Measurements from ENCODE around the gene GDF2. TPM values are rescaled to one million over a fixed set of nuclear protein-coding genes. Genes with fewer than 3 reads are reported as not detected.

The GDF2 gene
- polyA plus RNA-seq, 1 donor from 2014 or later, result not detected

- no peak overlapping the region for H3K4me2 ChIP-seq (ENCODE audit: low read length)
- no peaks in the 10 kb centered on the region for H3K79me2 ChIP-seq (replicated peaks; ENCODE audit: insufficient read depth, low read length)
- H4K20me1 ChIP-seq (ENCODE audit: insufficient read depth), result no peaks in the 10 kb centered on the region
- no peak overlapping the region for H3K27ac ChIP-seq (ENCODE audit: low read length)
- H3K36me3 ChIP-seq (ENCODE audit: insufficient read depth, low read length), result no peaks in the 10 kb centered on the region
- H3K9me2 ChIP-seq (ENCODE audit: insufficient read depth, low read length), result no peaks in the 10 kb centered on the region
- peak overlapping the region; percentile 16 for H3K9ac ChIP-seq (ENCODE audit: low read length)
- no peaks in the 10 kb centered on the region for H3K9me3 ChIP-seq (ENCODE audit: low read length)
- no peak for TF ChIP-seq MXI1 (conservative IDR thresholded peaks at IDR 0.05; ENCODE audit: poor library complexity, severe bottlenecking)
- TF ChIP-seq, protein P1, sequence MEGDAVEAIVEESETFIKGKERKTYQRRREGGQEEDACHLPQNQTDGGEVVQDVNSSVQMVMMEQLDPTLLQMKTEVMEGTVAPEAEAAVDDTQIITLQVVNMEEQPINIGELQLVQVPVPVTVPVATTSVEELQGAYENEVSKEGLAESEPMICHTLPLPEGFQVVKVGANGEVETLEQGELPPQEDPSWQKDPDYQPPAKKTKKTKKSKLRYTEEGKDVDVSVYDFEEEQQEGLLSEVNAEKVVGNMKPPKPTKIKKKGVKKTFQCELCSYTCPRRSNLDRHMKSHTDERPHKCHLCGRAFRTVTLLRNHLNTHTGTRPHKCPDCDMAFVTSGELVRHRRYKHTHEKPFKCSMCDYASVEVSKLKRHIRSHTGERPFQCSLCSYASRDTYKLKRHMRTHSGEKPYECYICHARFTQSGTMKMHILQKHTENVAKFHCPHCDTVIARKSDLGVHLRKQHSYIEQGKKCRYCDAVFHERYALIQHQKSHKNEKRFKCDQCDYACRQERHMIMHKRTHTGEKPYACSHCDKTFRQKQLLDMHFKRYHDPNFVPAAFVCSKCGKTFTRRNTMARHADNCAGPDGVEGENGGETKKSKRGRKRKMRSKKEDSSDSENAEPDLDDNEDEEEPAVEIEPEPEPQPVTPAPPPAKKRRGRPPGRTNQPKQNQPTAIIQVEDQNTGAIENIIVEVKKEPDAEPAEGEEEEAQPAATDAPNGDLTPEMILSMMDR (IDR thresholded peaks at IDR 0.05; ENCODE audit: poor library complexity, severe bottlenecking), result no peak
- TF ChIP-seq EP300 (conservative IDR thresholded peaks at IDR 0.05; ENCODE audit: poor library complexity, severe bottlenecking), result no peak
- TF ChIP-seq TAF1 (IDR thresholded peaks at IDR 0.05; ENCODE audit: low read depth), result no peak
- TF ChIP-seq, protein P2, sequence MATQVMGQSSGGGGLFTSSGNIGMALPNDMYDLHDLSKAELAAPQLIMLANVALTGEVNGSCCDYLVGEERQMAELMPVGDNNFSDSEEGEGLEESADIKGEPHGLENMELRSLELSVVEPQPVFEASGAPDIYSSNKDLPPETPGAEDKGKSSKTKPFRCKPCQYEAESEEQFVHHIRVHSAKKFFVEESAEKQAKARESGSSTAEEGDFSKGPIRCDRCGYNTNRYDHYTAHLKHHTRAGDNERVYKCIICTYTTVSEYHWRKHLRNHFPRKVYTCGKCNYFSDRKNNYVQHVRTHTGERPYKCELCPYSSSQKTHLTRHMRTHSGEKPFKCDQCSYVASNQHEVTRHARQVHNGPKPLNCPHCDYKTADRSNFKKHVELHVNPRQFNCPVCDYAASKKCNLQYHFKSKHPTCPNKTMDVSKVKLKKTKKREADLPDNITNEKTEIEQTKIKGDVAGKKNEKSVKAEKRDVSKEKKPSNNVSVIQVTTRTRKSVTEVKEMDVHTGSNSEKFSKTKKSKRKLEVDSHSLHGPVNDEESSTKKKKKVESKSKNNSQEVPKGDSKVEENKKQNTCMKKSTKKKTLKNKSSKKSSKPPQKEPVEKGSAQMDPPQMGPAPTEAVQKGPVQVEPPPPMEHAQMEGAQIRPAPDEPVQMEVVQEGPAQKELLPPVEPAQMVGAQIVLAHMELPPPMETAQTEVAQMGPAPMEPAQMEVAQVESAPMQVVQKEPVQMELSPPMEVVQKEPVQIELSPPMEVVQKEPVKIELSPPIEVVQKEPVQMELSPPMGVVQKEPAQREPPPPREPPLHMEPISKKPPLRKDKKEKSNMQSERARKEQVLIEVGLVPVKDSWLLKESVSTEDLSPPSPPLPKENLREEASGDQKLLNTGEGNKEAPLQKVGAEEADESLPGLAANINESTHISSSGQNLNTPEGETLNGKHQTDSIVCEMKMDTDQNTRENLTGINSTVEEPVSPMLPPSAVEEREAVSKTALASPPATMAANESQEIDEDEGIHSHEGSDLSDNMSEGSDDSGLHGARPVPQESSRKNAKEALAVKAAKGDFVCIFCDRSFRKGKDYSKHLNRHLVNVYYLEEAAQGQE (IDR thresholded peaks at IDR 0.05; ENCODE audit: borderline replicate concordance), result no peak
- TF ChIP-seq EZH2 (IDR thresholded peaks at IDR 0.05; ENCODE audit: borderline replicate concordance, insufficient read depth, low read length, poor library complexity, severe bottlenecking), result no peak
- no peak for TF ChIP-seq RAD21 (conservative IDR thresholded peaks at IDR 0.05)
- no peak for TF ChIP-seq POLR2AphosphoS5 (IDR thresholded peaks at IDR 0.05)
- no peak for TF ChIP-seq SMC3 (conservative IDR thresholded peaks at IDR 0.05; ENCODE audit: poor library complexity)
- H2AFZ ChIP-seq (ENCODE audit: low read depth, low read length), result no peak overlapping the region
- peak overlapping the region; percentile 26 for H3K4me3 ChIP-seq (ENCODE audit: low read length)
- no peaks in the 10 kb centered on the region for H3F3A ChIP-seq (ENCODE audit: insufficient read depth, low read length, poor library complexity, severe bottlenecking)
- H3K27me3 ChIP-seq (ENCODE audit: insufficient read depth, low read depth, low read length), result no peaks in the 10 kb centered on the region
Measured at GRCh38 chr10:47376522-47377220, 54.4 kb downstream of the GDF2 start.

Other genes starting within 250 kb of the GDF2 start
- gene GDF10, start 22.3 kb upstream of the GDF2 start, polyA plus RNA-seq, result 0.44 and 0.66 TPM in 2 replicates
- gene RBP3, start 25.9 kb downstream of the GDF2 start, polyA plus RNA-seq, result not detected in 2 replicates
- gene ZNF488, start 61.8 kb downstream of the GDF2 start, polyA plus RNA-seq, result 0.85 and 1.2 TPM in 2 replicates
- gene ANXA8, start 161.7 kb downstream of the GDF2 start, polyA plus RNA-seq, result not detected in 2 replicates
- gene FAM25G, start 169.2 kb downstream of the GDF2 start, polyA plus RNA-seq, result not detected in 2 replicates
- gene AGAP9, start 201.2 kb downstream of the GDF2 start, polyA plus RNA-seq, result 12.0 and 14.5 TPM in 2 replicates

Measured in neural cell (in vitro differentiated cells).